ENCODE results near the gene NCF2. TPM values are rescaled to one million over a fixed set of nuclear protein-coding genes. Genes with fewer than 3 reads are reported as not detected.

The NCF2 gene
- total RNA-seq, 4 donors from 2014 or later = 20.4 to 85.0 (median 44.4) TPM

DNA sequence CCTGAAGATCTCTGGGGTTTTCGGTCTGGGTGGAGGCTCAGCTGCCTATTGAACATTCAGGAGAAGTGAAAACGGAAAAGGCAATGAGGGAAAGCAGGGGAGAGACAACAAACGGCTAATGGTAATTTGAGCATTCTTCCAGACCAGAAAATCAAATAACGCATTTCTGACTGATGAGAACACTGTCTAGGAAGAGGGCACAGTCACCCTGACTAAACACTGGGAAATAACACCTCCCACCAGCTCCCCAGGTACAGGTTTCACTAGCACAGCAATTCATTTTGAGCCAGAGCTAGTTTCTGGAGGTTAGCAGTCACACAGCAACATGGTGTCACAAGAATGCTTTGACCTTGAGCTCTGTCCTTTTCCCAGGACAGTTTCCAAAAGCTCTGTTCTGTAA, 21.1 kb downstream of the NCF2 start:
- TF ChIP-seq, protein P1, sequence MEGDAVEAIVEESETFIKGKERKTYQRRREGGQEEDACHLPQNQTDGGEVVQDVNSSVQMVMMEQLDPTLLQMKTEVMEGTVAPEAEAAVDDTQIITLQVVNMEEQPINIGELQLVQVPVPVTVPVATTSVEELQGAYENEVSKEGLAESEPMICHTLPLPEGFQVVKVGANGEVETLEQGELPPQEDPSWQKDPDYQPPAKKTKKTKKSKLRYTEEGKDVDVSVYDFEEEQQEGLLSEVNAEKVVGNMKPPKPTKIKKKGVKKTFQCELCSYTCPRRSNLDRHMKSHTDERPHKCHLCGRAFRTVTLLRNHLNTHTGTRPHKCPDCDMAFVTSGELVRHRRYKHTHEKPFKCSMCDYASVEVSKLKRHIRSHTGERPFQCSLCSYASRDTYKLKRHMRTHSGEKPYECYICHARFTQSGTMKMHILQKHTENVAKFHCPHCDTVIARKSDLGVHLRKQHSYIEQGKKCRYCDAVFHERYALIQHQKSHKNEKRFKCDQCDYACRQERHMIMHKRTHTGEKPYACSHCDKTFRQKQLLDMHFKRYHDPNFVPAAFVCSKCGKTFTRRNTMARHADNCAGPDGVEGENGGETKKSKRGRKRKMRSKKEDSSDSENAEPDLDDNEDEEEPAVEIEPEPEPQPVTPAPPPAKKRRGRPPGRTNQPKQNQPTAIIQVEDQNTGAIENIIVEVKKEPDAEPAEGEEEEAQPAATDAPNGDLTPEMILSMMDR (IDR thresholded peaks at IDR 0.05) = no peak
- no peak for DNase-seq (ENCODE audit: low spot score)
- no peak for ATAC-seq (ENCODE audit: low FRiP score)

DNA sequence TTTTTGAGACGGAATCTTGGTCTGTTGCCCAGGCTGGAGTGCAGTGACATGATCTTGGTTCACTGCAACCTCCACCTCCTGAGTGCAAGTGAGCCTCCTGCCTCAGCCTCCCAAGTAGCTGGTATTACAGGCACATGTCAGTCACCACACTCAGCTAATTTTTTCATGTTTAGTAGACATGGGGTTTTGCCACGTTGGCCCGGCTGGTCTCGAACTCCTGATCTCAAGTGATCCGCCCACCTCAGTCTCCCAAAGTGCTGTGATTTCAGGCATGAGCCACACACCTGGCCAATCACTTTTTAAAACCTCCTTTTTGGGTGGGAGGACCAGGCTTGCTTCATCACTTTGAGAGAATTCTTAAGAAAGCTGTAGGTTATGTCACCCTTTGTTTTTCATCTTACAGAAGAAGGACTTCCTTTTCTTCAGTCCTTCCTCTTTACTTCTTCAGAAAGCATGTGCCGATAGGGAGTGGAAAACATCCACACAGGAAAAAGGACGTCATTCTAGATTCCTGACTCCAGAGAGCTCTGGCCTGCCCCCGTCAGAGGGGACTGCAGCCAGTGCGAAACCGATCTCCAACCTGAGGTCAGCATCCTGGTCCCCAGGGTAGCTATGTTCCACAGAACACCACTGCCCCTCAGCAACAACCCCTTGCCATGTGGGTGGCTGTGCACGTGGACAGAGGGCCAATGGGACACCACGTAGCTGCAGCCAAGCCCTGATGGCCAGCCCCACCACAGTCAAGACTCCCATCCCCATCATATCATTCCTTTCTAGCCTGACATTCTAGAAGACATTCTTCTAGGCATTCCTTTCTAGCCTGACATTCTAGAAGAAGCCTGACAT, 21.9 kb downstream of the NCF2 start:
- TF ChIP-seq, protein P1 (IDR thresholded peaks at IDR 0.05) = no peak
- ATAC-seq (ENCODE audit: low FRiP score) = no peak
- no peak for DNase-seq (ENCODE audit: low spot score)

DNA sequence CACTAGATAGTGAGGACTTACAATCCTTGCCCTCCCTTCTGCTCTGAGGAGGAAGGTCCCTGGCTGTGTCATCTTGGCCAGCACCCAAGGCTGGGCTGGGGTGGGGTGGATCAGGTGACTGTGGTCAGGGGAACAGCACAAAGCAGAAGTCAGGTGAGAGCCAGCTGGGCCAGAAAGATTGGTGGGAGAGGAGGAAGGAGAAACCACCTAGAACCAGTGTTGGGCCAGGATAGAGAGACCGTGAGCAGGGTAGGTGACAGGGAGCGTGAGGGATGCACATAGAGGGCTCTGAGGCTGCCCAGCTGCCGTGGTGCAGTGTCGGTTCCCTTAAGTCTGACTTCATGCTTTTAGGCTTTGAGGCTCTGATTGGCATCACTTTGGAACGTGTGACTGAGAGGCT, 22.7 kb downstream of the NCF2 start:
- DNase-seq (ENCODE audit: low spot score) (no peak), ATAC-seq (ENCODE audit: low FRiP score) (no peak)
- TF ChIP-seq, protein P1 (IDR thresholded peaks at IDR 0.05) = no peak

DNA sequence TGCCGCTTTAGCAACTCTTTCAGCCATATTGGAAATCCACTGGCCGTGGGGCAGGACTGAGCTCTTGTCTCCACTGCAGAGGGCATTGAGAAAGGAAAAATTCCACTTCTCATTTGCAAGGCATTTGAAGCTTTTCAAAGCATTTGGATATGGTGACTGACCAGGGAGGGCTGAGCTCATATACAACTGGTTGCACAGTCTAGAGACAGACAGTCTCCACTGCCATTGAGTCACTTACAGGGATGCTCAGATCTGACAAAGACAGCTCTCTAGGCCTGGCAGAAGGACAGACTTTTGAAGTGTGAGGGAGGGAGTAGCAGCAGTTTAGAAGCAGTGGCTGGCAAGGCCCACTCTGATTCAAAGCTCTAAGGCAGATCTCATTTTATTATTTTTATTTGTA, 24.2 kb downstream of the NCF2 start:
- TF ChIP-seq, protein P1 (IDR thresholded peaks at IDR 0.05) = no peak
- DNase-seq (ENCODE audit: low spot score) = no peak
- ATAC-seq (ENCODE audit: low FRiP score) = no peak

DNA sequence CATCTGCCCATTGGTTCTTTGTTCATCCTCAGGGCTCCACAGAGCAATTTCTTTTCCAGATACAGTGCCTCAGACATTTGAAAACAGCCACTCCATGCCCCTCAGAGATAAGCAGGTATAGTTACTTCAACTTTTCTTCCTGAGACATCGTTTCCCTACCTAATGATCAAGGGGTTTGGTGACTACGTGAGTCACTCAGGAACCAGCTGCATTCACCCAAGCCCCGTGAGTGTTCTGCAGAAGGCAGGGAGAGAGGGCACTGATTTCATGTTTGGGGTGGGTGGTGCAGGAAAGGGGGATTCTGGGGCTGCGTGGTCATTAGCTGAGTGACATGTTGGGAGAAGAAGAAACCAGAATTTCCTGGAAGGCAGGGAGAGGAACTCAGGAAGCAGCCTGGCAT, 25.0 kb downstream of the NCF2 start:
- DNase-seq (ENCODE audit: low spot score) (no peak), ATAC-seq (ENCODE audit: low FRiP score) (no peak)
- TF ChIP-seq, protein P1 (IDR thresholded peaks at IDR 0.05) = no peak

DNA sequence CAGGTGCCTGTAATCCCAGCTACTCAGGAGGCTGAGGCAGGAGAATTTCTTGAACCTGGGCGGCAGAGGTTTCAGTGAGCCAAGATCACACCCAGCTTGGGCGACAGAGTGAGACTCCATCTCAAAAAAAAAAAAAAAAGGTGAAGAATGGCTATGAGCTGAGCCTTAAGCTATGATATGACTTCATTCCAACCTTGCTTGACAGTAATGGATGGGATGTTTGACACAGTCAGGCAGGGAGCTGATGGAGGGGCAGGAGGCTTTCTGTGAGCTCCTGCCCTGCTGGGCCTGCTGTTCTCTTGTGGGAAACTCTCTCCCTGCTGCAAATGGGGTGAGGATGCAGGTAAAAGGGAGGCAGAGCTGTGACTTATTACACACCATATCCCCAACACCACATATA, 27.6 kb downstream of the NCF2 start:
- DNase-seq (ENCODE audit: low spot score) (no peak), ATAC-seq (ENCODE audit: low FRiP score) (no peak)
- TF ChIP-seq, protein P1 (IDR thresholded peaks at IDR 0.05) = no peak

DNA sequence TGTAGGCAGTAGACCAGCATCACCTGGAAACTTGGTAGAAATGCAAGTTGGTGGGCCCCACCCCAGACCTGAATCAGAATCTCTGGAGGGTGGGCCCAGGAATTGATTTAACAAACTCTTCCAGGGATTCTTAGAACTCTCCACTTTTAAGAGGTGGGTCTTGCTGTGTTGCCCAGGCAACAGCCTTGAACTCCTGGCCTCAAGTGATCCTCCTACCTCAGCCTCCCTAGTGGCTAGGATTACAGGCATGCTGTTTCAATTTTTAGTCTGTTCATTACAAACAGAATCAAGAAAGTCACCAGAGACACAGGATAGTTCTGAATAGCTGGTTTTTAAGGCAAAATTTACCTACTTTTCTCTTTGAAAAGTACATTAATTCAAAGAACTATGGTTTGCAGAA, 31.2 kb downstream of the NCF2 start:
- DNase-seq (ENCODE audit: low spot score) = no peak
- TF ChIP-seq, protein P1 (IDR thresholded peaks at IDR 0.05) = no peak
- no peak for ATAC-seq (ENCODE audit: low FRiP score)
